Adrenal gland (tissue), 12 donors: ENCODE results near the gene BOD1. TPM values are rescaled to one million over a fixed set of nuclear protein-coding genes. Genes with fewer than 3 reads are reported as not detected.

Source experiments
- DNase-seq, 7 donors: peaks; one replicate each; pipeline ENCODE4 v3.0.0-alpha.2; 2019 to 2020
- H3K27ac ChIP-seq, 5 donors: fragments of 200-600 bp; sonication (generic) in 4 of 5; 1 replicate in 3 of 5; 2 replicates in 2 of 5; pipeline versions ENCODE4 v1.5.1 to v1.8.0; 2016 to 2020; ENCODE audit warnings: mild to moderate bottlenecking in 1 of 5
- H3K27me3 ChIP-seq: fragments of 200-600 bp; 2 replicates; pipeline ENCODE4 v1.8.0; 2021
- H3K36me3 ChIP-seq, 2 donors: fragments of 200-600 bp; replicated peaks in 1 of 2; 1 replicate in 1 of 2; 2 replicates in 1 of 2; pipeline versions ENCODE4 v1.5.1 to v1.8.0; 2018 to 2022
- H3K4me1 ChIP-seq, 2 donors: fragments of 200-600 bp; replicated peaks in 1 of 2; 1 replicate in 1 of 2; 2 replicates in 1 of 2; pipeline versions ENCODE4 v1.5.1 to v1.8.0; 2018 to 2021
- H3K4me3 ChIP-seq, 4 donors: fragments of 200-600 bp; sonication (generic) in 3 of 4; one replicate each; pipeline ENCODE4 v1.5.1; 2016 to 2018
- H3K9me3 ChIP-seq, 3 donors: fragments of 200-600 bp; sonication (generic) in 1 of 3; replicated peaks in 1 of 3; 1 replicate in 2 of 3; 2 replicates in 1 of 3; pipeline versions ENCODE4 v1.5.1 to v1.8.0; 2016 to 2021
- POLR2A ChIP-seq, 2 donors: fragments of 450-650 bp; IDR thresholded peaks; one replicate each; pipeline ENCODE4 v1.6.1; 2017; ENCODE audit warnings: antibody characterized with exemption in 2 of 2, mild to moderate bottlenecking in 2 of 2, moderate library complexity in 1 of 2
- whole genome bisulfite sequencing, 4 donors: extraction: QIAGEN DNeasy Blood & Tissue Kit in 2 of 4; methylation state at CpG; one replicate each; pipeline versions ENCODE4 v1.1.5 to v1.1.7; 2013 to 2017; 5-methylcytosine and 5-hydroxymethylcytosine counted together
- intact Hi-C, 2 donors: fragments of 100-400 bp; cut with DNase I; formaldehyde crosslinking; loops; one replicate each; pipeline versions ENCODE4 v1.14.1 to v1.15.0; 2022 to 2023
- polyA plus RNA-seq, 3 donors: library from polyadenylated mRNA; stranded (reverse); fragments of 200-250 nt in 2 of 3; fragments of 350-450 nt in 1 of 3; fragmentation: Illumina TruSeq in 1 of 3; extraction: RNeasy Lipid Tissue Mini Kit (QIAGEN cat#74804) in 1 of 3; gene quantifications; one replicate each; pipeline ENCODE4 v1.2.3, GENCODE V29; 2013 to 2014
- total RNA-seq, 9 donors: library from RNA; depleted of rRNA in 4 of 9; stranded (reverse); fragments of >200 nt in 4 of 9; fragments of 120-200 nt in 1 of 9; fragmentation: NEBNext Ultra II Directional in 1 of 9; extraction: Animal tissue kit (Norgen Biotek cat#: 25700) in 1 of 9; gene quantifications; one replicate each; pipeline versions ENCODE4 v1.1.0 to v1.2.4, GENCODE V29; 2013 to 2023
- TF ChIP-seq, protein P1 (sequence below), 6 experiments: fragments of 450-650 bp in 4 of 6; fragments of 200-600 bp in 2 of 6; sonication (generic) in 1 of 6; IDR thresholded peaks; 1 replicate in 5 of 6; 2 replicates in 1 of 6; pipeline versions ENCODE4 v1.5.1 to v1.8.0; 2016 to 2021; ENCODE audit warnings: antibody characterized with exemption in 6 of 6, mild to moderate bottlenecking in 2 of 6, moderate library complexity in 1 of 6
- donor health status: healthy with polysubstance abuse.
- donor health status: Bipolar disorder and iron deficiency.
- donor health status: DM: yes; HTN: yes; CAD: no.
- donor health status: DM: no; HTN: no; CAD: no.
- donor health status: DM: no; HTN: no; CAD: no.
- donor health status: DM: yes; HTN: yes; CAD: no.

BOD1 gene
- total and polyA plus RNA-seq, 12 donors, result 30.0 to 127 (median 54.2) TPM

DNA sequence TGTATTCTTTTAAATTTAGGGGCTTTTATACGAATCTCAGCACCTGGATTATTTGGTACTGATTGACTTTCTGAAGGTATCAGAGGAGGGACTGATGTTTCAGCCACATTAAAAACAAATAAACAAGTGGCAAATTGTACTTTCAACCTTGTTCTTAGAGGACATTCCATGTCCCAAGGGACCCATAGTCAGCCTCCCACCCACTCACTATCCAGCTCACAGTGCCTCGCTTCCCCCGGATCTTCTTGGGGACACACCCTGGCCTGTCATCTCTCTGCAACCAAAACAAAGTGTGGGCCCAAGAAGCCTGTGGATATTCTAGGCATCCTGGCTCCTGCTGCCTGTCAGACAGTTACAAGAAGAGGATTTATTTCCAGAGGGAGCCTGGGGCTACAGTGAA is 8.8 kb upstream of the BOD1 start:
- H3K27me3 ChIP-seq, result no peaks in the 10 kb centered on the region
- no peak overlapping the region for H3K27ac ChIP-seq
- no peaks in the 10 kb centered on the region for H3K9me3 ChIP-seq
- intact Hi-C loops, result loop anchor here (10.0 kb wide), 2 partner anchors 140 to 270 kb away; no protein-coding TSS in a partner anchor
- no peaks in the 10 kb centered on the region for H3K4me1 ChIP-seq
- WGBS, 4 donors, result 83 to 88% (median 85%) methylated on average over 3 of the region's 3 CpGs
- TF ChIP-seq, protein P1, sequence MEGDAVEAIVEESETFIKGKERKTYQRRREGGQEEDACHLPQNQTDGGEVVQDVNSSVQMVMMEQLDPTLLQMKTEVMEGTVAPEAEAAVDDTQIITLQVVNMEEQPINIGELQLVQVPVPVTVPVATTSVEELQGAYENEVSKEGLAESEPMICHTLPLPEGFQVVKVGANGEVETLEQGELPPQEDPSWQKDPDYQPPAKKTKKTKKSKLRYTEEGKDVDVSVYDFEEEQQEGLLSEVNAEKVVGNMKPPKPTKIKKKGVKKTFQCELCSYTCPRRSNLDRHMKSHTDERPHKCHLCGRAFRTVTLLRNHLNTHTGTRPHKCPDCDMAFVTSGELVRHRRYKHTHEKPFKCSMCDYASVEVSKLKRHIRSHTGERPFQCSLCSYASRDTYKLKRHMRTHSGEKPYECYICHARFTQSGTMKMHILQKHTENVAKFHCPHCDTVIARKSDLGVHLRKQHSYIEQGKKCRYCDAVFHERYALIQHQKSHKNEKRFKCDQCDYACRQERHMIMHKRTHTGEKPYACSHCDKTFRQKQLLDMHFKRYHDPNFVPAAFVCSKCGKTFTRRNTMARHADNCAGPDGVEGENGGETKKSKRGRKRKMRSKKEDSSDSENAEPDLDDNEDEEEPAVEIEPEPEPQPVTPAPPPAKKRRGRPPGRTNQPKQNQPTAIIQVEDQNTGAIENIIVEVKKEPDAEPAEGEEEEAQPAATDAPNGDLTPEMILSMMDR (IDR thresholded peaks at IDR 0.05), result no peak
- TF ChIP-seq POLR2A (IDR thresholded peaks at IDR 0.05), result no peak
- no peak overlapping the region for H3K4me3 ChIP-seq
- no peaks in the 10 kb centered on the region for H3K36me3 ChIP-seq
- DNase-seq, result no peak

DNA sequence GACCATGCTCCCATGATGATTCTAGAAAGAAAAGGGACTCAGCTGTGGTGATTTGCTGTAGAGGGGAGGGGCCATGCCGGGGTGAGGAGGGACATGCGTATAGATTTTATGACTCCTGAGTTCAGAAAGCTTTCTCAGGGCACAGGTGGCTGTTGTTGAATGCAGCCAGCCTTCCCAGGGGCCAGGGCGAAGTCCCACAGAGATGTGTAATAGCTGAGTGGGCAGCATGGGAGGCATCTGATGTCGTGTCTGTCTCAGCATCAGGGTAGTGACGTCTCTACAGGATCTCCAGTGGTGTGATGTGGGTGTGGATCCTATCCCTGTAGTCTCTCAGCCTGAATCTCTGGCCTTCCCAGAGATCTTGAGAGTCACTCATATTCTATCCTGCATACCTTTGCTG is 7.8 kb upstream of the BOD1 start:
- no peaks in the 10 kb centered on the region for H3K27me3 ChIP-seq
- H3K27ac ChIP-seq, result no peak overlapping the region
- WGBS, 4 donors, result 82 to 93% (median 84%) methylated on average over 5 of the region's 5 CpGs
- no peaks in the 10 kb centered on the region for H3K36me3 ChIP-seq
- no peak for TF ChIP-seq POLR2A (IDR thresholded peaks at IDR 0.05)
- TF ChIP-seq, protein P1 (IDR thresholded peaks at IDR 0.05), result no peak
- H3K9me3 ChIP-seq, result no peaks in the 10 kb centered on the region
- DNase-seq, result no peak
- intact Hi-C loops, result loop anchor here (10.0 kb wide), 2 partner anchors 141 to 271 kb away; no protein-coding TSS in a partner anchor
- H3K4me3 ChIP-seq, result no peak overlapping the region
- no peaks in the 10 kb centered on the region for H3K4me1 ChIP-seq

DNA sequence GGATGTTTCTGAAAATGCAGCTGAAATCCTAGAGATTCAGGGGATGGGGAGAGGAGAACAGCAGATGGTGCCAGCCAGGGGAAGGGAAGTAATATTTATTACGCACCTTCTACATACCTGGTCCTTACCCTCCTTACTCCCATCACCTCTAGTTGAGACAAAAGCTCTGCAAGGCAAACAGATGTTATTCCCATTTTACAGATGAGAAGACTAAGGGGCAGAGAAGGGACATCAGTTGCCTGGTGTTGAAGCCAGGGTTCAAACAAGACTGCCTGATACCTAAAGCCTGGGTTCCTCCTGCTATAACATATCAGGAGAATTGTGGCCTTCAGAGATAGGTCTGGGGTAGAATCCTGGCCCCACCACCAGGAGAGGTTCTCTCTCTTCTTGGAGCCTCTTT is 7.3 kb upstream of the BOD1 start:
- 92 to 100% (median 96%) methylated on average over 1 of the region's 1 CpG for WGBS, 4 donors

DNA sequence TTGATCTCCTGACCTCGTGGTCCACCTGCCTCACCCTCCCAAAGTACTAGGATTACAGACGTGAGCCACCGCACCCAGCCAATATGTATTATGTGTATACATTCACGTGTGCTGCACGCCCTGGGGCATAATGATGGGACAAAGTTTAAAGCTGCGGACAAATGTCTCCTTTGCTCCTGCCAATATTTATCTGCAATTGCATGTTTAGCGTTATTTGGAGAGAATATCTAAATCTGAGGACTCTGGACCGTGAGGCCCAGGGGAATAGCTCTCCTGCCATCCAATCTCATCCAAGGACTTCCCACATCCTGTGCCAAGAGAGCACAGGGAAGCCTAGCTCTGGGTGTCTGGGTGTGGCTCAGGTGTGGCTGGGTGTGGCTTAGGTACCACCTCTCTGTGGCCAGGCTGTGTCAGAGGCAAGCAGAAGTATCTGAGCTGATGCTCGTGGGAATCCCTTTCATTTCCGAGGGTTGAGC is 6.9 kb upstream of the BOD1 start:
- Histone ChIP-seq H3K27me3 (no peaks in the 10 kb centered on the region), H3K4me3 (no peak overlapping the region), H3K9me3 (no peaks in the 10 kb centered on the region), H3K36me3 (no peaks in the 10 kb centered on the region), H3K4me1 (no peaks in the 10 kb centered on the region), H3K27ac (no peak overlapping the region)
- DNase-seq, result no peak
- TF ChIP-seq, protein P1 (IDR thresholded peaks at IDR 0.05), result no peak
- TF ChIP-seq POLR2A (IDR thresholded peaks at IDR 0.05), result no peak
- intact Hi-C loops, result loop anchor here (10.0 kb wide), 2 partner anchors 141 to 271 kb away; no protein-coding TSS in a partner anchor
- WGBS, 4 donors, result 85 to 98% (median 90%) methylated on average over 9 to 10 of the region's 10 CpGs

More for the DNA sequence above, 7.3 kb upstream of the BOD1 start:
- no peak overlapping the region for H3K27ac ChIP-seq
- H3K27me3 ChIP-seq, result no peaks in the 10 kb centered on the region
- DNase-seq, result no peak
- no peak for TF ChIP-seq POLR2A (IDR thresholded peaks at IDR 0.05)
- TF ChIP-seq, protein P1 (IDR thresholded peaks at IDR 0.05), result no peak
- H3K9me3 ChIP-seq, result no peaks in the 10 kb centered on the region
- no peaks in the 10 kb centered on the region for H3K4me1 ChIP-seq
- intact Hi-C loops, result loop anchor here (10.0 kb wide), 2 partner anchors 141 to 271 kb away; no protein-coding TSS in a partner anchor
- H3K36me3 ChIP-seq, result no peaks in the 10 kb centered on the region
- H3K4me3 ChIP-seq, result no peak overlapping the region
